HUES6 (cell line): ENCODE measurements around the gene COL4A1.

Experiments
- H3K27ac ChIP-seq: 2 replicates; pipeline ENCODE4 v1.7.0; 2013; ENCODE audit warnings: low read depth, mild to moderate bottlenecking, low read length, inconsistent platforms
- H3K27me3 ChIP-seq: 2 replicates; pipeline ENCODE4 v1.6.1; 2013; ENCODE audit warnings: low read length; ENCODE audit not compliant: control insufficient read depth, insufficient read depth
- H3K36me3 ChIP-seq: 2 replicates; pipeline ENCODE4 v1.6.1; 2013; ENCODE audit warnings: low read length; ENCODE audit not compliant: control insufficient read depth, insufficient read depth
- H3K4me1 ChIP-seq: 2 replicates; pipeline ENCODE4 v1.6.1; 2013; ENCODE audit warnings: low read length; ENCODE audit not compliant: control insufficient read depth, insufficient read depth
- H3K4me3 ChIP-seq: 2 replicates; pipeline ENCODE4 v1.5.1; 2013; ENCODE audit warnings: low read depth, low read length
- H3K9ac ChIP-seq: one replicate; pipeline ENCODE4 v1.6.1; 2013; ENCODE audit warnings: mild to moderate bottlenecking, low read length
- H3K9me3 ChIP-seq: 2 replicates; pipeline ENCODE4 v1.6.1; 2013; ENCODE audit warnings: low read depth, low read length; ENCODE audit not compliant: control insufficient read depth, insufficient read depth

COL4A1 gene

DNA sequence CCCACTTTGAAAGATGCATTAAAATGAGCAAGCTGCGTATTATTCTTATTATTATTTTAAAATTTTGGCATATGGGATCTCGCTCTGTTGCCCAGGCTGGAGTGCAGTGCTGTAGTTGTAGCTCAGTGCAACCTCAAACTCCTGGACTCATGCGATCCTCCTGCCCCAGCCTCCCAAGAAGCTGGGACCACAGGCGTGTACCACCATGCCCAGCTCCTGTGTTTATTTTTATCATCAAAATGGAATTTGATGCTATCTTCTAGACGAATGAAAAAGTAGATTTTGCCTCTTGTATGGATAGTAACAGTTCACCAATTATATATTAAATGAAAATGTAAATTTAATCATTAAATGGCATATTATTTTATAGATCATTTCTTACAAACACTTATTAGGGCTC lies 43.6 kb downstream of the COL4A1 start:
- Histone ChIP-seq H3K4me3 (no peak overlapping the region), H3K9ac (no peak overlapping the region), H3K36me3 (peaks cover 3% of the 10 kb centered on the region; the same call in 1 of the 2 replicates), H3K9me3 (no peaks in the 10 kb centered on the region), H3K27me3 (no peaks in the 10 kb centered on the region), H3K27ac (no peak overlapping the region), H3K4me1 (peaks cover 38% of the 10 kb centered on the region)

DNA sequence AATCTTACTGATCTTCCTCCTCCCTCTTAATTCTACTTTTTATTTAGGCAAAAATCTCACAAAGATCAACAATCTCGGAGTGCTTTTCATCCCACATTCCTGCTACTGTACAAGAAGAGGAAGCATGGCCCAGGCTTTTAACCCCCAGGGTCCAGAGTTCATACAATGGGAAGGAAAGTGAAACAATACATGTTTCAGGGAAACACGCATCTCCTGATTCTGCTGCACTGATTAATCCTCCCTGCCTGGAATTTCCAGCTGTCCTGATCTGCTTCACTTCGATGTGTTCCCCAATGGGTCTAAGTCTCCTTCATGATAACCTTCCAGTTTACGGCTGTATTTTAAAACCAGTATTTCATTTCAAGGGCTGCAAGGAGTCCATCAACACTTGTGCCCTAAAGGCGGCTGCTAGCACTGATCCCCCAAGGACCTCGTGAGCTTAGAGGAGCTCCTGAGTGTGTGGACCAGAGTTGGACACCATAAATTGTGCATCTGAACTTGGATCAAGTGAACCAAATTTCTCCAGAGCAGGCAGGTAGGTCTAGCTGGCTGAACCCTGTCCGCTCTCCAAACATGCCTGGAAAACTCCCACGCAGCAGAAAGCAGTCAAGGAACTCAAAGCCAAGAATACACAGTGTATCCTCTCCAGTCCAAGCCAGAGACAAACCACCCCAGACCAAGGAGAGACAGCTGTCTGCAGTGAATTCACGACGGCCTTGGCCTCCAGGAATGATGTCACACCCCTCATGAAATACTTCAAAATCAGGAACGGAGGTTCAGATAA lies 44.3 kb downstream of the COL4A1 start:
- Histone ChIP-seq H3K27me3 (no peaks in the 10 kb centered on the region), H3K9me3 (no peaks in the 10 kb centered on the region), H3K27ac (no peak overlapping the region), H3K4me1 (peaks cover 38% of the 10 kb centered on the region), H3K36me3 (peaks cover 3% of the 10 kb centered on the region; the same call in 1 of the 2 replicates), H3K9ac (no peak overlapping the region), H3K4me3 (no peak overlapping the region)

GRCh38 chr13:110262082-110262436 lies 44.9 kb downstream of the COL4A1 start:
- H3K9ac ChIP-seq = no peak overlapping the region

DNA sequence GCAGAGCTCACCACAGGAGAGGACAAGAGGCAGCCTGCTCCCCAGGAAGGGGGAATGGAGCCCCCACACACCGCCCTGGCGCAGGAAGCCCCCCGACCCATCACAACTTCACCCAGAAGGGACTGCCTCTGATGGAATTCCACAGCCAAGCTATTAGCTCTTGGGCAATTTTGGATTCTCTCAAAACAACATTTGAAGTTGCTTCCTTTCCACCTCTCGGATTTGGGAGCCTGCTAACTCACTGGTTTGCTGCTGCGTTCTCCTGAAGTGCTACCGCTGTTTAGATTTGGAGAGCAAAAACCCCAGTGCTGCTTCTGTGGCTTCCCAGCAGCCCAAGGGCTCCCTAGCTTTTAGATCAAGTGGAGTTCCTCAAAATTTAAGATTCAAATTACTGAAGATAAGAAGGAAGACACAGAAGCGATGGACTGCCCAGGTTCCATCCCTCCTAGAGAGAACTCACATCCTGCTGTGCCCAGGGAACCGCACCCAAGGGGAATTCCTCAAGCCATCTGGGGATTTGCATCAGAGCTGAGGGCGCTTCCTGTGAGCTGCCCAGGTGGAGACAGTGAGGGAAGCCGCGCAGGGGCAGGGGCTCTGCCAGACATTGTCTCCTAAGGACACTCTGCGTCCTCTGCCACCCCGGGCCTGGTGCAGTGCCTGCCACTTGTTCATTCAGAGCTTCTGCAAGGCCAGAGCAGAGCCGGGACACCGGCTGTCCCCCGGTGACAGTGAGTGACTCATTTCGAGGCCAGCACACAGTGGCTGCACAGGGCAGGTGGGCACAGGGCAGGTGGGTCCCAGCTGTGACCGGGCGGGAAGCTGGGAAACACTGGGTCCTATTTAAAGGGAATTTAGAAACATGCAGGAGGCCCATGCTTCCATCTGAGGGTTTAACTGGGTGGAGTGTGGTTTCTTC lies 45.5 kb downstream of the COL4A1 start:
- no peak overlapping the region for H3K27ac ChIP-seq
- no peak overlapping the region for H3K4me3 ChIP-seq
- no peaks in the 10 kb centered on the region for H3K9me3 ChIP-seq
- peaks cover 3% of the 10 kb centered on the region; the same call in 1 of the 2 replicates for H3K36me3 ChIP-seq
- H3K27me3 ChIP-seq = no peaks in the 10 kb centered on the region
- peaks cover 36% of the 10 kb centered on the region for H3K4me1 ChIP-seq
- H3K9ac ChIP-seq = no peak overlapping the region

More at GRCh38 chr13:110262082-110262436, 44.9 kb downstream of the COL4A1 start:
- Histone ChIP-seq H3K27ac (no peak overlapping the region), H3K4me3 (no peak overlapping the region), H3K27me3 (no peaks in the 10 kb centered on the region), H3K36me3 (peaks cover 3% of the 10 kb centered on the region; the same call in 1 of the 2 replicates), H3K9me3 (no peaks in the 10 kb centered on the region), H3K4me1 (peaks cover 38% of the 10 kb centered on the region)

DNA sequence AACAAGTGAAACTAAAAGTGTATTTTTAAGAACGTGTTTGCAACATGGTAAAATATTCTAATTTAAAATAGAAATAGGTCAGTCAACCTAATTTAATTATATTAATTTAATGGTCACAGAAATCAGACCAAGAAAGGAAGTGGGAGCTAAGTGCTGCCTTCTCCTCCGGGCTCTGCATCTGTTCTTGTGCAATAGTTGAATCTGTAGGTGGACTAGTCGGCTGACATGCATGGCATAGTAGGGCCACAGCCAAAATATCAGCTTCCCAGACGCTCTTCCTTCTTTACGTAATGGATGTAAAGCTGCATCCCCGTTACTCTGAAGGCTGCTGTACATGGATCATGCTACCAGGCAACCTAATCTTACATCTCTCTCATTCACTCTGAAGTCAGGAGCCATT lies 47.3 kb downstream of the COL4A1 start:
- no peak overlapping the region for H3K4me3 ChIP-seq
- H3K9me3 ChIP-seq = no peaks in the 10 kb centered on the region
- no peak overlapping the region for H3K27ac ChIP-seq
- peaks cover 21% of the 10 kb centered on the region for H3K4me1 ChIP-seq
- H3K27me3 ChIP-seq = no peaks in the 10 kb centered on the region
- no peak overlapping the region for H3K9ac ChIP-seq
- peaks cover 3% of the 10 kb centered on the region; the same call in 1 of the 2 replicates for H3K36me3 ChIP-seq

- Histone ChIP-seq H3K9me3 (no peaks in the 10 kb centered on the region), H3K27ac (no peak overlapping the region), H3K27me3 (no peaks in the 10 kb centered on the region), H3K36me3 (peaks cover 3% of the 10 kb centered on the region; the same call in 1 of the 2 replicates), H3K4me3 (no peak overlapping the region), H3K4me1 (peaks cover 15% of the 10 kb centered on the region), H3K9ac (no peak overlapping the region)
Measured at GRCh38 chr13:110258876-110259631, 47.9 kb downstream of the COL4A1 start.

- Histone ChIP-seq H3K36me3 (peaks cover 3% of the 10 kb centered on the region; the same call in 1 of the 2 replicates), H3K4me1 (peaks cover 14% of the 10 kb centered on the region), H3K27ac (no peak overlapping the region), H3K9ac (no peak overlapping the region), H3K27me3 (no peaks in the 10 kb centered on the region), H3K4me3 (no peak overlapping the region), H3K9me3 (no peaks in the 10 kb centered on the region)
Measured at GRCh38 chr13:110257408-110257807, 49.5 kb downstream of the COL4A1 start.

DNA sequence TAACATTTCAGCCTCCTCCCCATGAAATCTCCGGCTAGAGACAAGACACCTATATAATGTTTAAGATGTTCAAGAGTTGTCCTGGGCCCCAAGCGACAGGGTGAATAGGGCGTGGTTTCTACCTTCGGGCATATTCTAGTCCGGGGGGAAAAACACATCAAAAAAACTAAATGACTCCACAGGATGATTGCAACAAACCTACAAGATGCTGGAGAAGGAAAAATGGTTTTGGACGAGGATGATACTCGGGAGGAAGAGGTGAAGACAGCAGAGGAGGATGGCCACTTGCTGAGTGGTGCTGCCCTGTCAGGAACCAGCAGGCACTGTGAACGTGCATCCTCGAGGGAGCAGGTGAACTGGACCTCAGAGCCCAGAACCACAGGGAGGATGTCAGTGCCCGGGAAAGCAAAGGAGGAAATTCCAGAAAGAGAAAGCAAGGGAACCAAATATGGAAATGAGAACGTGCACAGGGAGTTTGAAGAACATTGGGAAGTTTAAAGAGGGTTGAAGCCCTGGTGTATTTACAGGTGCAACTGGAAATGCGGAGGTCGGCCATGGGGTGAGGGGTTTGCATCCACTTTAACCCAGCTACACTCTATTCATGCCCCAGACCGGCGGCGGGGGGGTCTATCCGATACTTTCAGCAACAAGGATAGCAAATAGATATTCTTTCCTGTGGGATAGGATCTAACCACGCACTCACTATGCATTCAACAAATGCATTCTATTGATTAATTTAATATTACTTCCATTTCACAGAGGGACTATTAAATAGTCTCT lies 50.6 kb downstream of the COL4A1 start:
- no peak overlapping the region for H3K27ac ChIP-seq
- H3K4me3 ChIP-seq = no peak overlapping the region

GRCh38 chr13:110254751-110255553 lies 52.0 kb downstream of the COL4A1 start:
- Histone ChIP-seq H3K36me3 (peaks cover 3% of the 10 kb centered on the region; the same call in 1 of the 2 replicates), H3K9me3 (no peaks in the 10 kb centered on the region), H3K9ac (no peak overlapping the region), H3K27me3 (no peaks in the 10 kb centered on the region), H3K27ac (no peak overlapping the region), H3K4me1 (no peaks in the 10 kb centered on the region), H3K4me3 (no peak overlapping the region)

More for the DNA sequence above, 50.6 kb downstream of the COL4A1 start:
- Histone ChIP-seq H3K9me3 (no peaks in the 10 kb centered on the region), H3K9ac (no peak overlapping the region), H3K27me3 (no peaks in the 10 kb centered on the region), H3K4me1 (peaks cover 3% of the 10 kb centered on the region), H3K36me3 (peaks cover 3% of the 10 kb centered on the region; the same call in 1 of the 2 replicates)
